ENCODE measurements around the gene MCM7. TPM values are rescaled to one million over a fixed set of nuclear protein-coding genes. Genes with fewer than 3 reads are reported as not detected.

The MCM7 gene
- total RNA-seq, 1 experiment from 2014 or later = 383 TPM

- no peaks in the 10 kb centered on the region; the same call in none of the 2 replicates for H3K36me3 ChIP-seq (replicated peaks; ENCODE audit: control insufficient read depth, insufficient read depth, low read length)
- peak; percentile 73 for DNase-seq
- H3K27me3 ChIP-seq (ENCODE audit: control insufficient read depth, insufficient read depth, low read length) = peaks cover 13% of the 10 kb centered on the region
- H3K4me3 ChIP-seq (ENCODE audit: insufficient read depth, low read depth, low read length) = peak overlapping the region; percentile 86
Observed at GRCh38 chr7:100127866-100128636, 26.9 kb upstream of the MCM7 start.

- Histone ChIP-seq H3K36me3 (replicated peaks; ENCODE audit: control insufficient read depth, insufficient read depth, low read length) (no peaks in the 10 kb centered on the region; the same call in none of the 2 replicates), H3K27me3 (ENCODE audit: control insufficient read depth, insufficient read depth, low read length) (peaks cover 13% of the 10 kb centered on the region), H3K4me3 (ENCODE audit: insufficient read depth, low read depth, low read length) (peak within 1 kb of the TSS; percentile 86)
- peak; percentile 98 for DNase-seq
Observed at GRCh38 chr7:100126931-100127865, 26.0 kb upstream of the MCM7 start, which contains the start of gene MBLAC1. Gene MBLAC1, plus strand, starts transcription at chr7:100126967. Its CDS starts 429 bp downstream, at chr7:100127396.

- DNase-seq = no peak
- H3K4me3 ChIP-seq (ENCODE audit: insufficient read depth, low read depth, low read length) = peak overlapping the region; percentile 86
- no peaks in the 10 kb centered on the region; the same call in none of the 2 replicates for H3K36me3 ChIP-seq (replicated peaks; ENCODE audit: control insufficient read depth, insufficient read depth, low read length)
- peaks cover 13% of the 10 kb centered on the region for H3K27me3 ChIP-seq (ENCODE audit: control insufficient read depth, insufficient read depth, low read length)
Observed at GRCh38 chr7:100126239-100126930, 25.2 kb upstream of the MCM7 start.

GRCh38 chr7:100124301-100125230 is 23.4 kb upstream of the MCM7 start:
- peak; percentile 14 for DNase-seq
- Histone ChIP-seq H3K36me3 (replicated peaks; ENCODE audit: control insufficient read depth, insufficient read depth, low read length) (no peaks in the 10 kb centered on the region; the same call in none of the 2 replicates), H3K27me3 (ENCODE audit: control insufficient read depth, insufficient read depth, low read length) (peaks cover 13% of the 10 kb centered on the region), H3K4me3 (ENCODE audit: insufficient read depth, low read depth, low read length) (no peak overlapping the region)

- no peak overlapping the region for H3K4me3 ChIP-seq (ENCODE audit: insufficient read depth, low read depth, low read length)
- peaks cover 1% of the 10 kb centered on the region; the same call in 1 of the 2 replicates for H3K27me3 ChIP-seq (ENCODE audit: control insufficient read depth, insufficient read depth, low read length)
- peak; percentile 14 for DNase-seq
- no peaks in the 10 kb centered on the region; the same call in none of the 2 replicates for H3K36me3 ChIP-seq (replicated peaks; ENCODE audit: control insufficient read depth, insufficient read depth, low read length)
Observed at GRCh38 chr7:100122568-100122967, 21.4 kb upstream of the MCM7 start.

GRCh38 chr7:100122067-100122466 is 20.9 kb upstream of the MCM7 start:
- Histone ChIP-seq H3K4me3 (ENCODE audit: insufficient read depth, low read depth, low read length) (no peak overlapping the region), H3K27me3 (ENCODE audit: control insufficient read depth, insufficient read depth, low read length) (no peaks in the 10 kb centered on the region), H3K36me3 (replicated peaks; ENCODE audit: control insufficient read depth, insufficient read depth, low read length) (no peaks in the 10 kb centered on the region; the same call in none of the 2 replicates)
- DNase-seq = peak; percentile 41

- Histone ChIP-seq H3K27me3 (ENCODE audit: control insufficient read depth, insufficient read depth, low read length) (no peaks in the 10 kb centered on the region), H3K4me3 (ENCODE audit: insufficient read depth, low read depth, low read length) (no peak overlapping the region), H3K36me3 (replicated peaks; ENCODE audit: control insufficient read depth, insufficient read depth, low read length) (no peaks in the 10 kb centered on the region; the same call in none of the 2 replicates)
- peak; percentile 9 for DNase-seq
Observed at GRCh38 chr7:100120733-100121036, 19.5 kb upstream of the MCM7 start.

GRCh38 chr7:100119970-100120732 is 19.0 kb upstream of the MCM7 start:
- no peaks in the 10 kb centered on the region; the same call in none of the 2 replicates for H3K36me3 ChIP-seq (replicated peaks; ENCODE audit: control insufficient read depth, insufficient read depth, low read length)
- H3K27me3 ChIP-seq (ENCODE audit: control insufficient read depth, insufficient read depth, low read length) = no peaks in the 10 kb centered on the region
- peak overlapping the region; percentile 89 for H3K4me3 ChIP-seq (ENCODE audit: insufficient read depth, low read depth, low read length)
- peak; percentile 83 for DNase-seq

GRCh38 chr7:100119072-100119969 is 18.1 kb upstream of the MCM7 start, which contains the start of the genes CNPY4 and TAF6:
Gene CNPY4, plus strand, starts transcription at chr7:100119634. Its CDS starts 111 bp downstream, at chr7:100119745.
Gene TAF6, minus strand, starts transcription at chr7:100119358. Its CDS starts 5,149 bp downstream, at chr7:100114209.
- H3K27me3 ChIP-seq (ENCODE audit: control insufficient read depth, insufficient read depth, low read length) = no peaks in the 10 kb centered on the region
- DNase-seq = peak; percentile 99
- H3K36me3 ChIP-seq (replicated peaks; ENCODE audit: control insufficient read depth, insufficient read depth, low read length) = no peaks in the 10 kb centered on the region; the same call in 1 of the 2 replicates
- peak within 1 kb of the TSS; percentile 89 for H3K4me3 ChIP-seq (ENCODE audit: insufficient read depth, low read depth, low read length)

GRCh38 chr7:100118388-100119071 is 17.3 kb upstream of the MCM7 start:
- Histone ChIP-seq H3K27me3 (ENCODE audit: control insufficient read depth, insufficient read depth, low read length) (no peaks in the 10 kb centered on the region), H3K36me3 (replicated peaks; ENCODE audit: control insufficient read depth, insufficient read depth, low read length) (peaks cover 3% of the 10 kb centered on the region), H3K4me3 (ENCODE audit: insufficient read depth, low read depth, low read length) (peak overlapping the region; percentile 89)
- DNase-seq = no peak

GRCh38 chr7:100115026-100115425 is 13.8 kb upstream of the MCM7 start:
- H3K27me3 ChIP-seq (ENCODE audit: control insufficient read depth, insufficient read depth, low read length) = no peaks in the 10 kb centered on the region
- peaks cover 17% of the 10 kb centered on the region for H3K36me3 ChIP-seq (replicated peaks; ENCODE audit: control insufficient read depth, insufficient read depth, low read length)
- no peak overlapping the region for H3K4me3 ChIP-seq (ENCODE audit: insufficient read depth, low read depth, low read length)
- DNase-seq = no peak
